ENCODE results near the gene LAMTOR4.
A peak's percentile ranks its signal among the peaks of the same experiment; 100 is the strongest.

The LAMTOR4 gene

DNA sequence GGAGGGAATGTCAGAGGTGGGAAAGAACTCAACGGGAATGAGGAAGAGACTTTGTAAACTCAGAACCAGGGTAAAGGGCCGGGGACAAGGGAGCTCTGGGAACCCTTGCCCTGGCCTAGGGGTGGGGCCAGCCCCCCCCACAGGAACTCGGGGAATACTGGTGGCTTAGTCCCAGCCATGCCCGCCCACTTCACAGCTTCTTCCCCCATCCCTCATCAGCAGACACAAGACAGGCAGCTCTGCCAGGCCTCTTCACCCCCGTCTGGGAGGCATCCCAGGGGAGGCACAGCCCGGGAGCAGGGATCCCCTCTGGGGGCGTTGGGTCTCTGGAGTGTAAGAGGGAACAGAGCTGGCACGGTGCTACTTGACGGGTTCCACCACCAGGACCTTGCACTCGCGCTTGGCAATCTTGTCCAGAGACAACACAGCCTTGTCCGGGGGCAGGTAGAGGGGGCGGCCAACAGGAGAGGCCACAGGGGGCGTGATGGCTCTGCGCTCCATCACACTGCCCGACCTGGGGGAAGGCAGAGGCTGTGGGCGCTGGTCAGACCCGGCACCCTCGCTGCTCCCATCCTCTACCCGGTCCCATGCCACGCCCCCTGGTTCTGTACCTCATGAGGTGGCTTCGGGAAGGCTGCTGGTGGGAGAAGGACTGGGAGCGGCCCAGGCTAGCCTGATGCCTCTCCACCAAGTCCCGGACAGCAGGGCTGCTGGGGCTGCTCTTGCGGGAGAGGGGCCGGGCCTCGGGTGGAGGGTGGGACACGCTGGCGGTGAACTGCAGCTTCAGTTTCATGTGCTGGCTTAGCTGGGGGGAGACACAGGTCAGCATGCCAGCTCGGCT lies 6.2 kb downstream of the LAMTOR4 start:
- no peak for DNase-seq

DNA sequence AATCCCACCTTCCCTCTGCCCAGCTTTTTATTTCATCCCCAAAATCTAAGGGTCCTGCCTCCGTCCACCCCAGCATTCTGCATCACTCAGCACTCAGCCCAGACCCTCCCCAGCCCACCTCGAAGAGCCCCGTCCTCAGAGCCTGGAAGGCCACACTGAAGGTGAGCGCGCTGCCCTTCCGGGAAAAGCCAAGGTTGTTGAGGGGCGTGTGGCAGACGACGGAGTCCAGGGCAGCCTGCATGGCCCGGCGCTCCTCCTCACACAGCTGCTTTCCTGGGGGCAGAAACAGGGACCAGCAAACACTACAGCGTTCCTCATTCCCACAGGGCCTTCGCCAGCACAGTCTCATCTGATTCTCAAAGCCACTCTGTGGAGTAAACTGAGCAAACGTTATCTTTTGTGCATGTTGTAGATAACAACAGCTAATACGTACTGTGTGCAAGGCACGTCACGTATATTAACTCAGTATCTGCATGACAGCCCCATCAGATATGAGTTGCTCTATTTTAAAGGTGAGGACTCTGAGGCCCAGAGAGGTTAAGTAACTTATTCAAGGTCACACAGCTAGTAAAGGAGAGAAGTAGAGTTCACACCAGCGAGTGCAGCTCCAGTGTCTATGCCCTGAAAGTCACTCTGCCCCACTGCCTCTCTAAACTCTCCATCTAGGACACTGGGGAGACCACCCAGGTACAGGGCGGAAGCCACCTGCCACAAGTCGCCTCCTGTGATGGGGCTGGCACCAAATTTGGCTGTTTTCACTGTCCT lies 7.0 kb downstream of the LAMTOR4 start:
- DNase-seq, result no peak

DNA sequence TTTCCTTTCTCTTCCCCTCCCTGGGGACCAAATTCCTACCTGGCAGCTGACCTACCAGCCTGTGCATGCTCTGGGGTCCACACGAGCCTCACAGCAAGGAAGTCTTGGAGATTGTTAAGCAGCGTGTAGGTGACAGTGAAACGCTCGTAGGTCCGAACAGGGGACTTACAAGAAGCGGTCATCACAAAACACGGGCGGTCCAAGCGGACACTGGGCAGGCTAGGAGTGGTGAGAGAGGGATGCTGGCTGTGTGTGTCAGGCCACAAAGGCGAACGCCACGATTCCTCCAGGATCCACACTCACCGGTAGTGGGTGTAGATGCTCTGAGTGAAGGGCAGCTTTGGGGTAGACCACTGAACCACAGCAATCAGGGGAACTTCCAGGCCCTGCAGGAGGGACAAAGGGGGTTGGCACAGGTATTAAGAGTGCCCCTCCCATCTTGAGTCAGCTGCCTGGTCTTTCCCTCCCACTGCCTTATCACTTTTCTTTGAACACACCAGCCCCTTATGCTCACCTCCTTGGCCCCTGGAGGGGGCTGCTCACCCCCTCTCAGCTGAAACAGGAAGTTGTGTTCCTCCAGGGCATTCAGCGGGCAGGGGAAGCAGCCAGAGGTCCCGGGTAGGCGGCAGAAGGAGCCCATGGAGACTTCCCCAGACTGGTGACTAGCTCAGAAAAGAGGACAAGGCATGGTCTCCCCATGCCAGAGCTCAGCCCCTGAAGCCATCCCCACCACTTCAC lies 7.8 kb downstream of the LAMTOR4 start:
- DNase-seq, result no peak

DNA sequence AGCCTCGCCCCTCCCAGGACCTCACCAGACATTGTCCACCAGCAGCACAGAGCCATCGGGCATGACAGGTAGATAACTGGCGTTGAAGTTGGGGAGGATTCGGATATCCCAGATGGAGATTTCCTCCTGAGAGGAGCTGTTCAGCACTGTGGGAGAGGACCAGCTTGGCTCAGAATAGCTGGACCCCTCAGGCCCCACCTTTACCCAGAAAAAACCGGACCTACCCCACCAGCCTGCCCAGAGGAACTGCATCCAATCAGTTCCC lies 8.3 kb downstream of the LAMTOR4 start:
- no peak for DNase-seq

DNA sequence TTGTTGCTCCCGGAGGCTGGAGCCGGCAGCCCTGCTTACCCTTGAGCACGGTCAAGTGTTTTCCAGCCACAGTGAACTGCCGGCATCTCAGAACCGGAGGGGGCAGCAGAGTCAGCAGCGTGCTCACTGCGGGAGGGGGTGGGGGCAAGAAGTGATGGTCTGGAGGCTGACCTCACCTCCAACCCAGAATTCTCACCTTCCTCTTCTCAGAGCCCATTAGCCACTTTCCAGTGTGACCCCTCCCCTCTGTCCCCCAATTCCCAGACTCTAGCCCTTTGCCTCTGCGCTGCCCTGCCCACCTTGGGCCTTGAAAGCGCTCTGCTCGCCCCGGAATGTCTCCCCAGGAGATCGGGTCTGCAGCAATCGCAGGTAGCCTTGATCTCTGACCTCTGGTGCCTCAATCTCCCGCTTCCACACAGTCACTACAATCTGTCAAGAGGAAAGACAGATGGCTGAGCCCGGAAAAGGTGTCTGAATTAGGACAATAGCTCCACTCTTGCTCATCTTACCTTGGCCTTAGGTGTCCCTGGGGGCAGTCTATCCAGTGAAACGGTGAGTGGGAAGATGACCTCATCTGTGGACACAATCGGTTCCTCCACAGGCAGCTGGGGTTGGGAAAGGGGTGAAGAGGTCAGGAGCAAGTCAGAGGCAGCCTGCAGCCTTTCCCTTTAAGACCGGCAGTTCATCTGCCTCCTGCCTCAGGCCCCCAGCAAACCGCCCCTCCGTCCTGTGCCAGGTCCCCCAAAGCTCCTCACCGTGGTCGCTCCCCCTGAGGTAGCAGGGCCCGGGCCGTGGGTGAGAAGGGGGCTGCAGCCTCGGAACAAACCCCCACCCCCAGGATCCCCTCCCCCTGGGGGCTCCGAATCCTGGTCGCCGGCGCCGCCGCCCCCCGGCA lies 8.9 kb downstream of the LAMTOR4 start:
- no peak for DNase-seq

DNA sequence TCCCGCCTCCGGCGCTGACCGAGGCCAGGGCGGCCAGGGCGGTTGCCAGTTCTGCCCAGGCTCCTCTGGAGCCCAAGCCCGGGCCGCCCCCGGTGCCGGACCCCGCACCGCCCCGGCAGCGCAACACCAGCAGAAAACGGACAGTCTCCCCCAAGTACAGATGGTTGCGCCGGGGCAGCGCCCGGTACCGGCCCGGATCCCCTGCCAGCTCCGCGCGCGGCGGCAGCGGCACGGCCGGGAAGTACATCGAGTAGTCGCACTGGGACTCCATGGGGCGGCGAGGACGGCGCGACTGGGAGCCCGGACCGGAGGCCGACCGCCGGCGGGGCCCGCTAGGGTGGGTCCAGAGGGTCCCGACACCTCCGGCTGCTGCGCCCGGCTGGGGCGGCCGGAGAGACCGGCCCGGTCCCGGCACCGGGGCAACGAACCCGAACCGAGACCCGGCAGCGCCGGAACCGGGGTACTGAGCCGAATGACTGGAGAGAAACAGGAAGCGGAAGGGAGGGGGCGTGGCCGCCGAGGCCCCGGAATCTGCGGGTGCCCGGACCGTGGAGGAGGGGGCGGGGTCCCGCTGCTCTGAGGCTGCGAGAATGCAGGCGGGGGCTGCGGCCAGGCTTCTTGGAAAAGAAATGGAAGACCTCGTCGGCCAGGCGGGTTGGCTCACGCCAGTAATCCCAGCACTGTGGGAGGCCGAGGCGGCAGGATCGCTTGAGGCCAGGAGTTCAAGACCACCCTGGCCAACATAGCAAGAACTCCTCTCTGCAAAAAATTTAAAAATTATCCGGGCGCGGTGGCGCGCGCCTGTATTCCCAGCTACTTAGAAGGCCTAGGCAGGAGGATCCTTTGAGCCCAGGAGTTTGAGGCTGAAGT lies 9.7 kb downstream of the LAMTOR4 start, which contains the start of gene TRAPPC14:
Gene TRAPPC14 (minus strand): TSS at position 495 of the 870 bp plus-strand sequence. CDS start 224 bp downstream, at position 271.
- peak; percentile 94 for DNase-seq

DNA sequence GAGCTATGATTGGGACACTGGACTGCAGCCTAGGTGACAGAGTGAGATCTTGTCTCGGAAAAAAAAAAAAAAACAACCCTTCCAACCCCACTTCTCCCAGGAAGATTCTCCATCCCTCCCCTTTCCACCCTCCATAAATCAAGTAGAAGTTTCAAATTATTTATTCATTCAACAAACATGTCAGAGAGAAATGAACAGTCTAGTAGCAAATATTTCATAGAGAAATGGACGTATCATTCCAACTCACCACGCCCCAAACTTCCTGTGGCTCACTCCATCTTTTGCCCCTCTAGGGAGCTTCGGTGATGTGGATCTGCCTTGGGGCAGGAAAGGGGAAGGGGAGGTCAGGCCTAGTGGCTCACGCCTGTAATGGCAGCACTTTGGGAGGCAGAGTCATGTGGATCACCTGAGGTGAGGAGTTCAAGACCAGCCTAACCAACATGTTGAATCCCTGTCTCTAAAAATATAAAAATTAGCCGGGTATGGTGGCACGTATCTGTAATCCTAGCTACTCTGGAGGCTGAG lies 10.4 kb downstream of the LAMTOR4 start:
- no peak for DNase-seq

DNA sequence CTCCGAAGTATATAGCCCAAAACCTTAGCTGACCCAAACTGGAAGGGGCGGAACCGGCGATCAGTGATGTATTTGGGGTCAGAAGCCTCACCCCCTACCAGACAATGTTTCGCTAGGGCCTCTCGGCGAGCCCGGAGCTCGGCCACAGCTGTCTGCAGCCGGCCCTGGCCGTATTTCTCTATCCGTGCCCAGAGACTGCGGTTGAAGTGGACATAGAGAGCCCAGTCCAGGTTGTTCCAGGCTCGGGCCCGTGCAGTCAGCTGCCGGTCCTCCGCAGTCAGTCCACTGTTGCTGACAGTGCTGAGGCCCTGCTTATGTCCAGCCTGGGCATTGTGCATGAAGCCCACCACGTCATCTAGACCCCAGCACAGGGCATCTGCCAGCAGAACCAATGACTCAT lies 11.3 kb downstream of the LAMTOR4 start:
- DNase-seq, result no peak

DNA sequence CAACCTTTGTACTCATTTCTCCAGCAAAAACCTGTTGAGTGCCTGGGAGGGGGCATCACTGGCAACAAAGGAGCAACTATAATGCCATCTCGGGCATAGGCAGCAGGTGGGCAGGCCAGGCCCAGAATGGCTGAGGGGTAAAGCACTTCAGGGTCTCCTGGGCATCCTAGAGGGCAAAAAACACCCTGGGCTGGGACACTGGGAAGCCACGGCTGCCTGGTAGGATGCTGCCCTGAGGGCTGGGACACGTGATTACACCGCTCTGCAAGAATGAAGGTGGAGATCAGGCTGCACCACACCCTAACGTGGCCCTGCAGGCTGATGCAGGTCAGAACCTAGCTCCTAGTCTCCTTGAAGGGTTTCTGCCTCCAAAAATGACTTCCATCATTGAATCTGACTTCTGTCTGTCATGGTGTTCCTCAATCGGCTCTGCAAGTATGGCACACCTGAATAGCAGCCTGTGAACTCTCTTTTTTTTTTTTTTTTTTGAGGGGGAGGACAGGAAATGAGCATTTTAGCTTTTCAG lies 14.4 kb downstream of the LAMTOR4 start:
- no peak for DNase-seq

DNA sequence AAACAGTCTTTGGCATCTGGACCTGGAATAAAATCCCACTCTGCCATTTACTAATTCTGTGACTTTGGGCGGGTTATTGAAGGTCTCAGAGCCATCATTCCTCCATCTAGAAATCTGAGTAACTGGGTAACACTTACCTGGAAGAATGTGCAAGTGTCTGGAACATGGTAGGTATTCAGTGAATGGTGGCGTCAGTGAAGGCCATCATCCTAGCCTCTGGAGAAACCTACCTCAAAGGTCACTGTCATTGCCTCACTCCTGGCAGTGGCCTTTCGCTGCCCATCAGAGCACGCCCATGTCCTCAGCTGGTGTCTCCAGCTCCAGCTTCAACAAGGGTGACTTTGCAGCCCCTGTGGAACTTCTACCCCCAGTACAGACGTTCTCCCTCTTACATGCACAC lies 15.2 kb downstream of the LAMTOR4 start:
- DNase-seq, result no peak

DNA sequence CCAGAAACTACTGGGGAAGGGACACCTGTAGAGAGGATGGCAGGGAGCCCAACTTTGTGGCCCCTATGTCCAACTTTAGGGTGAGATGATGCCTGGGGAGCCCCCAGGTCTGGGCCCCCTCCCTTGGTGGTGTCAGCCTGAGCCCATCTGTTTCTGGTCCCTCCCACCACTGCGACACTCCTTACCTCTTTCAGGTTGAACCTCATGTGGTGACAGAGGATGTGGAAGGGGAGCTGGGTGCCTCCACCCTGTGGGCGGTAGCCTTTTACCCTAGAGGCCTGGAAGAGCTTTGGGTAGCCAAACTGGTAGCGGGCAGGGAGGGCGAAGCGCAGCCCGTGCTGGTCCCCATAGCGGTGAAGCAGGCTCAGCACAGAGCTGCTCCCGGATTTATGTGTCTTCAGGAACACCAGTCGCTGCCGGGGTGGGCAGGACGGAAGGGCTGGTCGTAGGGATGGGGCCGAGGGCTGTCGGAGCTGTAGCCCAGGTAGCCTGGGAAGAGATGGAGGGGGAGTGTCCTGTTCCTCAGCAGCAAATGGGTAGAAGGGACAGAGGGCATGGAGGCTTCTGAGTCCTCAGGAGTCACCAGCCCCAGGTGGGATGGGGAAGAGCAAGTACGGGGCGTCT lies 17.7 kb downstream of the LAMTOR4 start:
- no peak for DNase-seq

DNA sequence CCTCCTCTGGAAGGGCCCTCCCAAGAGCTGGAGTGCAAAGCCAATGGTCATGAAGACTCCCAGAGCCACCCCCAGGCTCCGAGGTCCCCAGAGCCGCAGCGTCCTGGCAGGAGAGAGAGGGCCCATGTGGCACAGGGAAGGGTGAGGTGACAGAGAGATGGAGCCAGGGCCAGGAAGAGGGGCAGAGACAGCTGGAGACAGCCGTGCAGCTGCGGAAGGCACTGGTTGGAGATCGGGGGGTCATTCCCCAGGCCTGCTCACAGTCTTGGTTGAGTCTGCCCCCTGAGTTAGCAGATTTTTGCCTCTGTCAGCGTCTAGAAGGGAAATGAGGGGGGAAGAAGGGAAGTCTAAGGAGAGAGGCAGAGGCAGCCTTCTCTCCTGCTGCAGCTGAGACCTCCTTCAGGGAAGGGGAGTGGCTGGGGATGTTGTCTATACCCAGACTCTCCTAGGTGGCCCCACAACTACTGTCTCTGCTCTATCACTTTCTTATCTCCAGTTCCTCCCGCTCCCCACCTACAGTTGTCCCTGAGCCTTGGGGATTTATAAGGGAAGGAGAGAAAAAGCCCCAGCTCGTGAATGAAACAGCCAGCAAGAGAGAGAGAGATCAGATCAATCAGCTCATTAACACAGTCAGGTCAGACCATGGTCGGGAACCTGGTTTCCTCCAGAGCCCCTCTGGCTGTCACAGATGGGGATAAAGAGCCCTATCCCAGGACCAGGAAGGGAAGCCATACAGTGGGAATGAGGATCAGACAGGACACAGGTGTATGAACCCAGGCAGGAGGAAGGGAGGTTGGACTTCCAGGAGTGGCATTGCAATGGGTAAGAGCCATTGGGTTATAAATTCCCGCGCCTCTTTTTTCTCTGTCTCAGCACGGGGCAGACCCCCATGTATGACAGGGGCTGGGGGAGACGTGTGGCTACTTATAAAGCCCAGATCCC lies 18.5 kb downstream of the LAMTOR4 start:
- DNase-seq, result no peak

DNA sequence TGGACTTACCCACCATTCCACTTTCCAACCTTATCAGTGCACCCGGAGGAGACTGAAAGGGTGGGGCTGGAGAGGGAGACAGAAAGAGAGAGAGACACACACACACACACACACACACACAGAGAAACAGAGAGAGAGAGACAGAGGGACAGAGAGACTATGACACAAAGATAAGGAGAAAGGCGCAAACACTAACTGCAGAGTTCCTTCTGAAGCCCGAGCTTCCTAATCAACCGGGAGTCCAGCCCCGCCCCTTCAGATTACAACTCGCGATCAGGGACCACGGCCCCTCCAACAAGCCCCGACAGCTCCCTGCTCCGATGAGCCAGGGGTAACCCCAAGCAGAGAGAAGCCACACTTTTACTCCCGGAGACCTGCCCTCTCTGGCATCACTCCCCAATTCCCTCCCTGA lies 19.2 kb downstream of the LAMTOR4 start:
- DNase-seq, result no peak

DNA sequence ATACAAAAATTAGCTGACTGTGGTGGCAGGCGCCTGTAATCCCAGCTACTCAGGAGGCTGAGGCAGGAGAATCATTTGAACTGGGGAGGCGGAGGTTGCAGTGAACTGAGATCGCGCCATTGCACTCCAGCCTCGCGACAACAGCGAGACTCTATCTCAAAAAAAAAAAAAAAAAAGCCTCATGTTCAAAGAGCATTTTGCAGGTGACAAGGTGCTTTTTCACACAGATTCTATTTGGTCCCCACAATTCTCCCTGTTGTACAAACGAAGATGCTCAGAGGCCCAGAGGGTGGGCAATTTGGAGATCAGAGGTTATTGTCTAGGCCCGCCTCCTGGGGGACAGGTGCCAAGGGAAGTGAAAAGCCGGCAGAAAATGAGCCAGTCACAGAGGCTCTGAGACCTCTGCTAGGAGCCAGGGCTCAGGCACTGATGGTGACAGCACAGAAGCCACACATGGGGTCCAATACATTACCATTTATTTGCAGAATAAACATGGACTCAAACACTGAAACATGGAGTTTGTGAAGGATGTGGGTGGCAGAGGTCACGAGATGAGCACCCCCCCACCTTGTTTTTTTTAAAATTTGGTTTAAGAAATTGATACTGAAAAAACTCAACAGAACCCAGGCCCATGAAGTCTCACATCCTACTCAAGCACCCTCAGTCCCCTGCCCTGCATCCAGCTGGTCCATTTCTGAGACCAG lies 20.6 kb downstream of the LAMTOR4 start:
- DNase-seq, result no peak

DNA sequence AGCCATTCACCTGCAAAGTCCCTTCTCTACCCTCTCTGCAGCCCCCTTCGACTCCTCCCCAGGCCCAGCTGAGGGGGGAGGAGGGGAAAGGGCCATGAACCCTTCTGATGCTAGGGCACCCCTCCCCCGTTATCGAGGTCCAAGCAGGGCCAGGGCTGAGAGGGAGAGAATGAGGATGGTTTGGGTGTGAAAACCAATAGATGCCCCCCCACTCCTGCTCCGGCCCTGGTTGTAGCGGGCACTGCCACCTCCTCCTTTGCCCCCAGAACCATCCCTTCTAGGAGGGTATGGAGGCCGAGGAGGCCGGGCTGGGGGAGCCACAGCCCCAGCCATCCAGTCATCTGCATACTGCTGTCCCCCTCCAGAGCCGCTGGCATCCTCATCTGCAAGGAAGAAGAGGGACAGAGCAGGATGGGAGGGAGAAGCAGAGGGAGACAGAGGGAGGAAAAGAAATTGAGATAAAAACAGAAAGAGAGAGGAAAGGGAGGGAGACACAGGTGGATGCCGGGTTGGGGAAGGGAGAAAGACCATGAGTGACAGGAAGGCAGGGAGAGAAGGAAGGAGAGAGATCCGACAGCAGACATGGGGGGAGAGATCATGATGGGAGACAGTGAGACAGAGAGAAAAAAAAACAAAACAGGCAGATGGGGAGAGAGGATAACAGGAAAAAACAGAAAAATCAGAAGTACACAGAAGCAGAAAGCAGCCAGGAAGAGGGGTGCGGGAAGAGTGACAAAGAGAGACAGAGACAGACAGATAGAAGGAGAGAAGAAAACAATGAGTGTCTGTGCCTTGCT lies 21.6 kb downstream of the LAMTOR4 start:
- no peak for DNase-seq

DNA sequence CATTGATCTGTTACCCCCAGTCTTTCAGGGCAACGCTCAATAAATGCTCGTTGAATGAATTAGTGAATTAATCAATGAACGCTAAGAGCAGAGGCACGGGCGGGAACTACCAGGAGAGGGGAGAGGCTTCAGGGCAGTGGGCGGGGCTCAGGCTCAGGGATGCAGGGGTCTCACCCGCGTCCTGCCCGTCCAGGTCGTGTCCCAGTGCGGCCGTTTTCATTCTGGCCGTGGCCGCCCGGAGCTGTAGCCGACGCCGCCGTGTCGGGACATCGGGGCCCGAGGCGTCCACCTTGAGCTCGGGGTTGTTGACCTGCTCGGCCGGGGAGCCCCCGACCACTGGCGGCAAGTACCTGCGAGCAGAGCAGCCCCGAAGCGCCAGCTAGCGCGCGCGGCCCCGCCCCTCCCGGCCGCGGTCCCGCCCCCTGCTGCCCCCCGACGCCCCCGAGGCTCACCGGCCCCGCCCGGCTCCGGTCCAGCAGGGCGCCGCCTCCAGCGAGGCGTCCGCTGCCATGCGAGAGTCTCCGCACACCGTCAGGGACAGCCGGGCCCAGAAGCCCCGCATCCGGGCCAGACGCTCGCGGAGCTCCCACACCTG lies 22.5 kb downstream of the LAMTOR4 start:
- no peak for DNase-seq

DNA sequence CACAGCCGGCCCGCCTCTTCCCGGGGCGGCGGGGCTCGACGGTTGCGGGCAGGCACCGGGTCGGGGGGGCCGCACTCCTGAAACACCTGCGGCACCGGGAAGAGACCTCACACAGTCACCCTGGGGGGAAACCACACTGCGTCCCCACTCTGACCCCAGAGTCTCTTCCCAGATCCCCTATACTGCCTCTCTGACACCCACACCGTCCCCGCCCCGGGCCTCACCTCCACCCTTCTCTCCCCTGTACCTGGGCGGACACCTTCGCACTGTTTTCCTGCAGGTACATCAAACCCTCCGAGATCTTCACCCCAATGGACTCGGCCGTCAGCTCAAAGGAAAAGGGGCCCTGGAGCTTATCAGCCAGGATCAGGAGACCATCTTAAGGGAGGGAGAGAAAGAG lies 23.1 kb downstream of the LAMTOR4 start:
- no peak for DNase-seq

Data from activated CD4-positive, CD25-positive, alpha-beta regulatory T cell treated with anti-CD3 and anti-CD28 coated beads, Interleukin-2, amount 50 U/mL, for 72 hours (primary cell).